OCI-LY1 (cell line): ENCODE measurements around the gene ZNF444.

Source experiments
- H2AFZ ChIP-seq: fragments of 200-600 bp; sonication (generic), shearing (Covaris generic); 2 replicates; pipeline ENCODE4 v1.6.0; 2014; ENCODE audit warnings: antibody characterized with exemption, mild to moderate bottlenecking, low read length
- H3F3A ChIP-seq: fragments of 200-600 bp; sonication (generic), shearing (Covaris generic); 2 replicates; pipeline ENCODE4 v1.6.0; 2014; ENCODE audit warnings: mild to moderate bottlenecking, antibody characterized with exemption, low read length, moderate library complexity; ENCODE audit not compliant: insufficient read depth
- H3K27ac ChIP-seq: fragments of 200-600 bp; sonication (generic); 2 replicates; pipeline ENCODE4 v1.5.1; 2014; ENCODE audit warnings: low read length, mixed run types, mild to moderate bottlenecking, low read depth; ENCODE audit not compliant: poor library complexity, severe bottlenecking
- H3K27me3 ChIP-seq: fragments of 200-600 bp; sonication (generic); 2 replicates; pipeline ENCODE4 v1.6.0; 2014; ENCODE audit warnings: antibody characterized with exemption, mild to moderate bottlenecking, low read length, moderate library complexity; ENCODE audit not compliant: insufficient read depth
- H3K36me3 ChIP-seq: fragments of 200-600 bp; sonication (generic); 2 replicates; pipeline ENCODE4 v1.6.1; 2014; ENCODE audit warnings: mild to moderate bottlenecking, antibody characterized with exemption, low read length, moderate library complexity, mixed read lengths; ENCODE audit not compliant: insufficient read depth
- H3K4me1 ChIP-seq: fragments of 200-600 bp; sonication (generic); 2 replicates; pipeline ENCODE4 v1.5.1; 2014; ENCODE audit warnings: mild to moderate bottlenecking, low read length, moderate library complexity; ENCODE audit not compliant: insufficient read depth, severe bottlenecking
- H3K4me2 ChIP-seq: fragments of 200-600 bp; sonication (generic), shearing (Covaris generic); 2 replicates; pipeline ENCODE4 v1.6.1; 2014; ENCODE audit warnings: low read length
- H3K4me3 ChIP-seq: fragments of 200-600 bp; sonication (generic); 2 replicates; pipeline ENCODE4 v1.5.1; 2014; ENCODE audit warnings: low read length, low read depth, mild to moderate bottlenecking, mixed read lengths; ENCODE audit not compliant: poor library complexity, severe bottlenecking
- H3K79me2 ChIP-seq: fragments of 200-600 bp; shearing (Covaris generic); 2 replicates; pipeline ENCODE4 v1.6.1; 2016; ENCODE audit warnings: mixed run types, low read length, mixed read lengths; ENCODE audit not compliant: insufficient read depth
- H3K9ac ChIP-seq: fragments of 200-600 bp; sonication (generic), shearing (Covaris generic); 2 replicates; pipeline ENCODE4 v1.6.1; 2014; ENCODE audit warnings: mild to moderate bottlenecking, low read length, mixed read lengths
- H3K9me2 ChIP-seq: fragments of 200-600 bp; sonication (generic), shearing (Covaris generic); 2 replicates; pipeline ENCODE4 v1.6.1; 2014; ENCODE audit warnings: low read depth, mild to moderate bottlenecking, low read length, mixed read lengths
- H3K9me3 ChIP-seq: fragments of 200-600 bp; shearing (Covaris generic); 2 replicates; pipeline ENCODE4 v1.6.1; 2014; ENCODE audit warnings: low read length, mixed read lengths
- H4K20me1 ChIP-seq: fragments of 200-600 bp; sonication (generic), shearing (Covaris generic); 2 replicates; pipeline ENCODE4 v1.6.0; 2016; ENCODE audit warnings: mild to moderate bottlenecking, low read length; ENCODE audit not compliant: insufficient read depth
- CTCF ChIP-seq: fragments of 200-600 bp; sonication (generic), shearing (Covaris generic); IDR thresholded peaks from 2 replicates; pipeline ENCODE4 v1.5.1; 2017; ENCODE audit warnings: mild to moderate bottlenecking, antibody characterized with exemption, low read length, moderate library complexity, mixed read lengths
- EZH2 ChIP-seq: fragments of 200-600 bp; sonication (generic), shearing (Covaris generic); IDR thresholded peaks from 2 replicates; pipeline ENCODE4 v1.8.0; 2017; ENCODE audit warnings: borderline replicate concordance, mixed run types, mild to moderate bottlenecking, antibody characterized with exemption, low read length, moderate library complexity, mixed read lengths

The ZNF444 gene

GRCh38 chr19:56150358-56150757 is 9.3 kb downstream of the ZNF444 start:
- H3K27ac ChIP-seq: no peak overlapping the region
- H3F3A ChIP-seq: no peaks in the 10 kb centered on the region
- TF ChIP-seq EZH2 (no peak), CTCF (no peak)
- peaks cover 40% of the 10 kb centered on the region for H3K36me3 ChIP-seq
- H3K4me1 ChIP-seq: no peaks in the 10 kb centered on the region
- H3K27me3 ChIP-seq: no peaks in the 10 kb centered on the region
- no peak overlapping the region for H3K9ac ChIP-seq
- no peak overlapping the region for H2AFZ ChIP-seq
- no peaks in the 10 kb centered on the region for H4K20me1 ChIP-seq
- no peaks in the 10 kb centered on the region; the same call in 1 of the 2 replicates for H3K79me2 ChIP-seq
- no peak overlapping the region for H3K4me2 ChIP-seq
- H3K9me2 ChIP-seq: no peaks in the 10 kb centered on the region
- no peak overlapping the region for H3K4me3 ChIP-seq
- no peaks in the 10 kb centered on the region for H3K9me3 ChIP-seq

- H3K9me2 ChIP-seq: no peaks in the 10 kb centered on the region
- H3K36me3 ChIP-seq: peaks cover 43% of the 10 kb centered on the region
- no peaks in the 10 kb centered on the region for H4K20me1 ChIP-seq
- H3F3A ChIP-seq: no peaks in the 10 kb centered on the region
- H3K4me3 ChIP-seq: no peak overlapping the region
- no peak overlapping the region for H2AFZ ChIP-seq
- no peaks in the 10 kb centered on the region for H3K9me3 ChIP-seq
- no peak overlapping the region for H3K27ac ChIP-seq
- no peaks in the 10 kb centered on the region for H3K27me3 ChIP-seq
- H3K9ac ChIP-seq: no peak overlapping the region
- H3K4me1 ChIP-seq: no peaks in the 10 kb centered on the region
- no peaks in the 10 kb centered on the region; the same call in 1 of the 2 replicates for H3K79me2 ChIP-seq
- no peak for TF ChIP-seq EZH2
- no peak for TF ChIP-seq CTCF
- no peak overlapping the region for H3K4me2 ChIP-seq
Measured at GRCh38 chr19:56152644-56153043, 11.6 kb downstream of the ZNF444 start.

DNA sequence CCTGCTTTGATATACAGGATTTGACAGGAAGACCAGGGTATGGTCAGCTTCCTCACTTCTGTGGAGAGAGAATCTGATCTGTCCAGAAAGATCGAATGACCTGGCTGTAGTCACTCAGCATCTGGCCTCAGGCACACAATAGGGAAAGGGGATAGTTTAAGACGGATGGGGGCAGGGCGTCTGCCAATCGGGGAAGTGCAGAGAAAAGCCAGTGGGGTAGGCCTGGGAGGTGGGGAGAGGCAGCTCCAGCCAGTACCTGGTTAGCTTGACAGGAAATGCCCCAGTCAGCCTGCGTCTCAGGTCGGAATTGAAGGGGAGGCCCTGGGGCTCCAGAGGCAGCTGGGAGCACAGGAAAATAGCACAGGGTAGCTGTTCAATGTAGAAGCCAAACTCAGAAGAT is 12.4 kb downstream of the ZNF444 start:
- TF ChIP-seq CTCF (no peak), EZH2 (no peak)
- Histone ChIP-seq H3K36me3 (peaks cover 42% of the 10 kb centered on the region), H3K27ac (no peak overlapping the region)

More for the DNA sequence above, 12.4 kb downstream of the ZNF444 start:
- no peaks in the 10 kb centered on the region for H4K20me1 ChIP-seq
- H3K9ac ChIP-seq: no peak overlapping the region
- no peaks in the 10 kb centered on the region for H3K9me3 ChIP-seq
- no peak overlapping the region for H3K4me3 ChIP-seq
- no peak overlapping the region for H2AFZ ChIP-seq
- H3K9me2 ChIP-seq: no peaks in the 10 kb centered on the region
- no peaks in the 10 kb centered on the region for H3F3A ChIP-seq
- no peaks in the 10 kb centered on the region for H3K4me1 ChIP-seq
- no peak overlapping the region for H3K4me2 ChIP-seq
- no peaks in the 10 kb centered on the region; the same call in 1 of the 2 replicates for H3K79me2 ChIP-seq
- H3K27me3 ChIP-seq: no peaks in the 10 kb centered on the region
